ENCODE results near the gene MLH1.
A peak's percentile ranks its signal among the peaks of the same experiment; 100 is the strongest.

MLH1 gene

GRCh38 chr3:36981006-36981405 is 12.3 kb upstream of the MLH1 start:
- DNase-seq (ENCODE audit: low read depth): no peak

GRCh38 chr3:36988356-36988755 is 5.0 kb upstream of the MLH1 start:
- DNase-seq (ENCODE audit: low read depth): no peak

- no peak for DNase-seq (ENCODE audit: low read depth)
Observed at GRCh38 chr3:36989005-36989404, 4.3 kb upstream of the MLH1 start.

- DNase-seq (ENCODE audit: low read depth): no peak
Observed at GRCh38 chr3:36989568-36989967, 3.8 kb upstream of the MLH1 start.

GRCh38 chr3:36991147-36991546 is 2.2 kb upstream of the MLH1 start:
- DNase-seq (ENCODE audit: low read depth): no peak

- peak; percentile 24 for DNase-seq (ENCODE audit: low read depth)
Observed at GRCh38 chr3:36991923-36992805, 1.2 kb upstream of the MLH1 start.

- DNase-seq (ENCODE audit: low read depth): no peak
Observed at GRCh38 chr3:36992806-36993325, 452 bp upstream of the MLH1 start, which contains the start of gene EPM2AIP1. TSS of gene EPM2AIP1 (minus strand) at chr3:36993131. CDS start at chr3:36993077, 54 bp downstream.

GRCh38 chr3:37014620-37015019 is 21.3 kb downstream of the MLH1 start:
- no peak for DNase-seq (ENCODE audit: low read depth)

GRCh38 chr3:37015642-37016041 is 22.3 kb downstream of the MLH1 start:
- no peak for DNase-seq (ENCODE audit: low read depth)

GRCh38 chr3:37016903-37017302 is 23.6 kb downstream of the MLH1 start:
- DNase-seq (ENCODE audit: low read depth): no peak

GRCh38 chr3:37017683-37018082 is 24.4 kb downstream of the MLH1 start:
- no peak for DNase-seq (ENCODE audit: low read depth)

GRCh38 chr3:37024092-37024491 is 30.8 kb downstream of the MLH1 start:
- no peak for DNase-seq (ENCODE audit: low read depth)

- no peak for DNase-seq (ENCODE audit: low read depth)
Observed at GRCh38 chr3:37024820-37025405, 31.6 kb downstream of the MLH1 start.

GRCh38 chr3:37025561-37026335 is 32.4 kb downstream of the MLH1 start:
- no peak for DNase-seq (ENCODE audit: low read depth)

- no peak for DNase-seq (ENCODE audit: low read depth)
Observed at GRCh38 chr3:37026851-37027250, 33.5 kb downstream of the MLH1 start.

GRCh38 chr3:37028329-37028728 is 35.0 kb downstream of the MLH1 start:
- no peak for DNase-seq (ENCODE audit: low read depth)

GRCh38 chr3:37029111-37029510 is 35.8 kb downstream of the MLH1 start:
- no peak for DNase-seq (ENCODE audit: low read depth)

- no peak for DNase-seq (ENCODE audit: low read depth)
Observed at GRCh38 chr3:37029516-37030163, 36.3 kb downstream of the MLH1 start.

GRCh38 chr3:37030588-37030987 is 37.3 kb downstream of the MLH1 start:
- DNase-seq (ENCODE audit: low read depth): no peak

GRCh38 chr3:37031096-37031682 is 37.9 kb downstream of the MLH1 start:
- no peak for DNase-seq (ENCODE audit: low read depth)

GRCh38 chr3:37032961-37033360 is 39.6 kb downstream of the MLH1 start:
- no peak for DNase-seq (ENCODE audit: low read depth)

GRCh38 chr3:37037352-37037751 is 44.0 kb downstream of the MLH1 start:
- DNase-seq (ENCODE audit: low read depth): no peak

Data from GM04504 (cell line).